IMR-90 (cell line): ENCODE data around the gene SSTR1. TPM values are rescaled to one million over a fixed set of nuclear protein-coding genes. Genes with fewer than 3 reads are reported as not detected.

Experiments
- ATAC-seq: fragments of 200-7000 bp; cut with Tn5 transposase; 2 replicates; pipeline ENCODE4 v1.9.1; 2020; ENCODE audit warnings: low read depth, mild to moderate bottlenecking, moderate library complexity
- BruUV-seq: library from RNA; stranded (reverse); fragments of 400-500 nt; replicated peaks from 2 replicates; lab custom pipeline; 2021; lab: Mats Ljungman, UMichigan
- CTCF ChIA-PET: fragments of 300-600 bp; formaldehyde crosslinking; extraction: SDS; loops from one replicate; lab custom pipeline; 2021; ENCODE audit warnings: antibody characterized with exemption; lab: Yijun Ruan, JAX
- POLR2A ChIA-PET: fragments of 300-600 bp; sonication (Branson Sonifier 250); formaldehyde crosslinking; loops from one replicate; lab custom pipeline; 2022; ENCODE audit warnings: antibody characterized with exemption; ENCODE audit not compliant: unreplicated experiment; lab: Charles Lee
- DNase-seq: peaks from one replicate; pipeline ENCODE4 v3.0.0; 2013
- H2AFZ ChIP-seq: replicated peaks from 2 replicates; pipeline ENCODE3; 2013; ENCODE audit warnings: low read length, mild to moderate bottlenecking; ENCODE audit not compliant: poor library complexity
- H2AK5ac ChIP-seq: 2 replicates; pipeline ENCODE4 v1.6.1; 2013; ENCODE audit warnings: low read depth, low read length, inconsistent platforms
- H2AK9ac ChIP-seq: replicated peaks from 2 replicates; pipeline ENCODE3; 2013; ENCODE audit warnings: mild to moderate bottlenecking, low read depth, low read length, moderate library complexity; ENCODE audit not compliant: poor library complexity
- H2BK120ac ChIP-seq: 2 replicates; pipeline ENCODE4 v1.6.1; 2013; ENCODE audit warnings: low read depth, low read length, inconsistent platforms
- H2BK15ac ChIP-seq: 3 replicates; pipeline ENCODE4 v1.6.1; 2013; ENCODE audit warnings: low read depth, low read length, inconsistent platforms
- H2BK20ac ChIP-seq: 2 replicates; pipeline ENCODE4 v1.6.1; 2013; ENCODE audit warnings: low read depth, mild to moderate bottlenecking, inconsistent platforms, low read length, moderate library complexity
- H2BK5ac ChIP-seq: 2 replicates; pipeline ENCODE4 v1.6.1; 2013; ENCODE audit warnings: mild to moderate bottlenecking, low read depth, low read length, inconsistent platforms; ENCODE audit not compliant: poor library complexity, severe bottlenecking
- H3K14ac ChIP-seq: replicated peaks from 2 replicates; pipeline ENCODE4 v1.6.1; 2013; ENCODE audit warnings: low read depth, low read length, inconsistent platforms
- H3K18ac ChIP-seq: 2 replicates; pipeline ENCODE4 v1.6.1; 2013; ENCODE audit warnings: low read depth, low read length, control low read depth
- H3K23ac ChIP-seq: 2 replicates; pipeline ENCODE4 v1.6.1; 2013; ENCODE audit warnings: low read depth, low read length, inconsistent platforms
- H3K27ac ChIP-seq: 2 replicates; pipeline ENCODE4 v1.5.1; 2013; ENCODE audit warnings: mild to moderate bottlenecking, control low read depth, low read length; ENCODE audit not compliant: insufficient read depth
- H3K27me3 ChIP-seq: 2 replicates; pipeline ENCODE4 v1.6.1; 2013; ENCODE audit warnings: low read length; ENCODE audit not compliant: control insufficient read depth, insufficient read depth
- H3K36me3 ChIP-seq: 2 replicates; pipeline ENCODE4 v1.6.1; 2013; ENCODE audit warnings: low read length, mixed read lengths; ENCODE audit not compliant: control insufficient read depth, insufficient read depth
- H3K4ac ChIP-seq: 2 replicates; pipeline ENCODE4 v1.6.1; 2013; ENCODE audit warnings: low read depth, low read length, inconsistent platforms
- H3K4me1 ChIP-seq: 2 replicates; pipeline ENCODE4 v1.6.1; 2013; ENCODE audit warnings: low read length, mixed read lengths; ENCODE audit not compliant: control insufficient read depth, insufficient read depth
- H3K4me2 ChIP-seq: 2 replicates; pipeline ENCODE4 v1.6.1; 2013; ENCODE audit warnings: low read depth, mild to moderate bottlenecking, control low read depth, low read length, moderate library complexity
- H3K4me3 ChIP-seq: 2 replicates; pipeline ENCODE4 v1.5.1; 2013; ENCODE audit warnings: low read depth, mild to moderate bottlenecking, control low read depth, low read length, moderate library complexity; ENCODE audit not compliant: insufficient read depth
- H3K56ac ChIP-seq: 2 replicates; pipeline ENCODE4 v1.6.1; 2013; ENCODE audit warnings: low read length, inconsistent platforms; ENCODE audit not compliant: insufficient read depth; ENCODE audit errors: extremely low read depth
- H3K79me1 ChIP-seq, 2 experiments: 2 replicates each; pipeline ENCODE4 v1.6.1; 2013; ENCODE audit warnings: low read length in 2 of 2, inconsistent platforms in 1 of 2, low read depth in 1 of 2
- H3K9ac ChIP-seq: 2 replicates; pipeline ENCODE4 v1.6.1; 2013; ENCODE audit warnings: low read depth, low read length, control low read depth
- H3K9me1 ChIP-seq: 2 replicates; pipeline ENCODE4 v1.6.1; 2013; ENCODE audit warnings: low read length, inconsistent platforms; ENCODE audit not compliant: insufficient read depth
- H3K9me3 ChIP-seq: 2 replicates; pipeline ENCODE4 v1.6.1; 2013; ENCODE audit warnings: low read length; ENCODE audit not compliant: control insufficient read depth, insufficient read depth
- H4K20me1 ChIP-seq: 2 replicates; pipeline ENCODE4 v1.6.1; 2013; ENCODE audit warnings: low read length, inconsistent platforms; ENCODE audit not compliant: insufficient read depth
- H4K5ac ChIP-seq: 2 replicates; pipeline ENCODE4 v1.6.1; 2013; ENCODE audit warnings: mild to moderate bottlenecking, low read depth, low read length, control low read depth
- H4K8ac ChIP-seq, 2 experiments: 2 replicates each; pipeline ENCODE4 v1.6.1; 2013; ENCODE audit warnings: low read depth in 2 of 2, low read length in 2 of 2, control low read depth in 1 of 2, inconsistent platforms in 1 of 2
- H4K91ac ChIP-seq: 2 replicates; pipeline ENCODE4 v1.6.1; 2013; ENCODE audit warnings: low read depth, low read length, inconsistent platforms; ENCODE audit not compliant: insufficient read depth
- CTCF ChIP-seq: conservative IDR thresholded peaks from 2 replicates; pipeline ENCODE4 v1.5.1; 2012; ENCODE audit warnings: mild to moderate bottlenecking, low read depth, low read length, improper control_type of control experiment
- FOS ChIP-seq: fragments of 150-350 bp; IDR thresholded peaks from 2 replicates; pipeline ENCODE4 v1.6.1; 2016; ENCODE audit warnings: low read depth, low read length
- MAZ ChIP-seq: IDR thresholded peaks from 2 replicates; pipeline ENCODE4 v1.6.1; 2012; ENCODE audit warnings: low read depth, mild to moderate bottlenecking, low read length, improper control_type of control experiment, moderate library complexity, borderline replicate concordance
- RAD21 ChIP-seq: IDR thresholded peaks from 2 replicates; pipeline ENCODE4 v1.6.1; 2012; ENCODE audit warnings: low read length, improper control_type of control experiment
- RFX5 ChIP-seq: IDR thresholded peaks from 2 replicates; pipeline ENCODE4 v1.8.0; 2012; ENCODE audit warnings: low read depth, mild to moderate bottlenecking, low read length, moderate library complexity
- WGBS, 2 experiments: methylation state at CpG; one replicate each; pipeline versions ENCODE4 v1.1.5 to v1.1.7; 2013; ENCODE audit warnings: missing lambda C conversion rate in 2 of 2; ENCODE audit not compliant: insufficient read length in 1 of 2; ENCODE audit errors: extremely low coverage in 2 of 2; 5-methylcytosine and 5-hydroxymethylcytosine counted together
- dilution Hi-C: fragments of 300-500 bp; cut with HindIII; formaldehyde crosslinking; loops from one replicate; pipeline ENCODE4 v1.14.3; 2018; ENCODE audit warnings: low sequenced_read_pairs; ENCODE audit not compliant: unreplicated experiment
- in situ Hi-C: fragments of 300-500 bp; cut with MboI; formaldehyde crosslinking; loops from 3 replicates; pipeline ENCODE4 v1.14.3; 2019; ENCODE audit warnings: low sequenced_read_pairs, inconsistent platforms, mixed read lengths
- intact Hi-C: fragments of 100-400 bp; cut with micrococcal nuclease; formaldehyde crosslinking; loops from 2 replicates; pipeline ENCODE4 v1.10.0; 2022
- polyA plus RNA-seq, 3 experiments: library from polyadenylated mRNA; depleted of rRNA; stranded (reverse); fragments of >200 nt; gene quantifications; 2 replicates each; pipeline ENCODE4 v1.2.3, GENCODE V29; 2012; ENCODE audit warnings: low replicate concordance in 1 of 3
- total RNA-seq: library from RNA; depleted of rRNA; stranded (reverse); fragments of >200 nt; gene quantifications from 2 replicates; pipeline ENCODE4 v1.2.3, GENCODE V29; 2012

The SSTR1 gene
- total and polyA plus RNA-seq, 2 of the 4 experiments (the other 2 are of a cell fraction): 1.1 to 5.5 TPM

GRCh38 chr14:38226366-38226765 is 18.7 kb downstream of the SSTR1 start:
- ChIA-PET CTCF (interaction anchor here (1.0 kb wide), 1 partner anchor 12 kb away, joined by 3 read pairs; no protein-coding TSS in a partner anchor), POLR2A (no interaction called here)
- WGBS, 2 experiments: no CpG with 5 or more reads among the region's 3 CpGs
- Histone ChIP-seq H3K36me3 (no peaks in the 10 kb centered on the region), H3K27ac (no peak overlapping the region), H3K9me3 (no peaks in the 10 kb centered on the region), H2BK15ac (no peak overlapping the region), H3K27me3 (no peaks in the 10 kb centered on the region), H2AK5ac (no peak overlapping the region), H4K5ac (no peak overlapping the region), H3K4ac (no peak overlapping the region), H3K4me3 (no peak overlapping the region), H3K4me1 (no peaks in the 10 kb centered on the region), H2BK5ac (no peak overlapping the region), H3K23ac (no peak overlapping the region), H3K9ac (no peak overlapping the region), H3K18ac (no peak overlapping the region), H4K20me1 (no peaks in the 10 kb centered on the region), H3K79me1 (no peaks in the 10 kb centered on the region), H2AK9ac (no peak overlapping the region), H2BK120ac (no peak overlapping the region), H3K56ac (no peak overlapping the region), H4K91ac (no peak overlapping the region), H4K8ac (no peak overlapping the region), H3K4me2 (no peak overlapping the region), H2BK20ac (no peak overlapping the region), H3K14ac (no peak overlapping the region), H2AFZ (no peak overlapping the region), H3K9me1 (no peaks in the 10 kb centered on the region)
- DNase-seq (no peak), ATAC-seq (no peak)
- TF ChIP-seq FOS (no peak), RFX5 (no peak), MAZ (no peak), CTCF (no peak), RAD21 (no peak)
- intact Hi-C loops: no loop called here
- dilution Hi-C loops: no loop called here
- no TSS peak for BruUV-seq
- in situ Hi-C loops: no loop called here
